Naive thymus-derived CD8-positive, alpha-beta T cell (primary cell): ENCODE measurements around the gene ZNF442. TPM values are rescaled to one million over a fixed set of nuclear protein-coding genes. Genes with fewer than 3 reads are reported as not detected.
A peak's percentile ranks its signal among the peaks of the same experiment; 100 is the strongest.
"Not testable (repeated sequence)": the region's sequence is repeated elsewhere in the genome, so short reads cannot be mapped to it uniquely, and the experiment has no call there.

Source experiments
- ATAC-seq, 2 donors: fragments of 150-1000 bp; cut with Tn5 transposase in 1 of 2; sonication (Bioruptor Pico), chemical (Tn5 transposase) in 1 of 2; 1 replicate in 1 of 2; 2 replicates in 1 of 2; pipeline ENCODE4 v1.10.0; 2021; ENCODE audit warnings: mild to moderate bottlenecking in 2 of 2, moderate library complexity in 2 of 2
- POLR2A ChIA-PET: fragments of 350-600 bp; sonication (Branson Sonifier 250); formaldehyde crosslinking; loops from one replicate; lab custom pipeline; 2021; ENCODE audit warnings: antibody characterized with exemption; lab: Charles Lee
- DNase-seq, 10 donors: peaks; one replicate each; pipeline versions ENCODE4 v3.0.0 to v3.0.0-alpha.2; 2020 to 2022
- H3K27ac Mint-ChIP-seq, 10 donors: one replicate each; pipeline ENCODE4 v1.8.0; 2020 to 2022; ENCODE audit warnings: mild to moderate bottlenecking in 10 of 10, mixed read lengths in 10 of 10, moderate library complexity in 4 of 10, inconsistent platforms in 1 of 10
- H3K27me3 Mint-ChIP-seq, 5 donors: one replicate each; pipeline ENCODE4 v1.8.0; 2021 to 2022; ENCODE audit warnings: mixed read lengths in 5 of 5
- H3K36me3 Mint-ChIP-seq, 3 donors: one replicate each; pipeline ENCODE4 v1.8.0; 2020 to 2022; ENCODE audit warnings: mixed read lengths in 3 of 3, mild to moderate bottlenecking in 2 of 3, inconsistent platforms in 1 of 3
- H3K4me1 Mint-ChIP-seq, 4 donors: one replicate each; pipeline ENCODE4 v1.8.0; 2021 to 2022; ENCODE audit warnings: mixed read lengths in 4 of 4
- H3K4me3 Mint-ChIP-seq, 10 donors: one replicate each; pipeline ENCODE4 v1.8.0; 2020 to 2022; ENCODE audit warnings: mild to moderate bottlenecking in 10 of 10, mixed read lengths in 10 of 10, moderate library complexity in 6 of 10, inconsistent platforms in 1 of 10
- H3K9me3 Mint-ChIP-seq, 9 donors: one replicate each; pipeline ENCODE4 v1.8.0; 2020 to 2022; ENCODE audit warnings: mixed read lengths in 9 of 9, mild to moderate bottlenecking in 3 of 9, inconsistent platforms in 1 of 9, moderate library complexity in 1 of 9
- polyA plus RNA-seq, 3 donors: library from polyadenylated mRNA; unstranded; fragments of 300-500 nt; fragmentation: Illumina TruSeq; gene quantifications; one replicate each; pipeline ENCODE4 v1.2.3, GENCODE V29; 2021
- total RNA-seq, 8 experiments: library from RNA in 2 of 8; stranded (reverse) in 2 of 8; gene quantifications; one replicate each; pipeline ENCODE4 v1.2.3 and lab custom pipeline; 2021 to 2026

The ZNF442 gene
- total and polyA plus RNA-seq, 5 experiments from 2014 or later: 0.88 to 7.6 (median 2.6) TPM

DNA sequence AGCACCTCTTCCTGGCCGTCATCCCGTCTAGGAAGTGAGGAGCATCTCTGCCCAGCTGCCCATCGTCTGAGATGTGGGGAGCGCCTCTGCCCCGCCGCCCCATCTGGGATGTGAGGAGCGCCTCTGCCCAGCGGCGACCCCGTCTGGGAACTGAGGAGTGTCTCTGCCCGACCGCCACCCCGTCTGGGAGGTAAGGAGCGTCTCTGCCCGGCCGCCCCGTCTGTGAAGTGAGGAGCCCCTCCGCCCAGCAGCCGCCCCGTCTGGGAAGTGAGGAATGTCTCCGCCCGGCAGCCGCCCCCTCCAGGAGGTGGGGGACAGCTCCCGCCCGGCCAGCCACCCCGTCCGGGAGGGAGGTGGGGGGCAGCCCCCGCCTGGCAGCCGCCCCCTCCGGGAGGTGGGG lies 3.2 kb downstream of the ZNF442 start:
- POLR2A ChIA-PET: interaction anchor here (0.7 kb wide), 1 partner anchor 66 kb away, joined by 4 read pairs; no protein-coding TSS in a partner anchor
- Mint-ChIP-seq H3K9me3 (peaks cover 0 to 21% (median 8%) of the 10 kb centered on the region in 9 donors), H3K36me3 (peaks cover 0 to 10% (median 0%) of the 10 kb centered on the region in 3 donors), H3K4me1 (peaks cover 5 to 37% (median 25%) of the 10 kb centered on the region in 4 donors)
- ATAC-seq, DNase-seq, H3K27me3 Mint-ChIP-seq, H3K27ac Mint-ChIP-seq, H3K4me3 Mint-ChIP-seq: not testable (repeated sequence)

DNA sequence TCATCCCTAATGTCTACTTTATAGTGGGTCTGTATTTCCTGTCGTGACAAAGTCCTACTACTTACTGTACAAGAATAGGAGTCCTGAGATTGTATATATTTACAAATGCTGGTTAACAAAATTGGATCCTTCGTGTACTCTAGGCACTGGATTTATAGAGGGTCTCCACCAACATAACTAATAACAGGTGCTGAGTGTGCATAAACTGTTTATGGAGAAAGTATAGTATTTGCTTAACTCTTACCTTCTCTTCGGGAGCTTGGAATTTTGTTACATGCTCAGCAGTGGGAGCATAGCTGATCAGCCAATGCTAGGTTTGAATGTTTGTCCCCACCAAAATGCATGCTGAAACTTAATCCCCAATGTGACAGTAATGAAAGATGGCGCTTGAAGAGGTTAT lies 12.1 kb downstream of the ZNF442 start:
- Mint-ChIP-seq H3K36me3 (peaks cover 24 to 64% (median 58%) of the 10 kb centered on the region in 3 donors), H3K4me1 (peaks cover 0 to 2% (median 0%) of the 10 kb centered on the region in 4 donors), H3K27me3 (no peaks in the 10 kb centered on the region), H3K4me3 (no peak overlapping the region), H3K27ac (no peak overlapping the region), H3K9me3 (peaks cover 0 to 83% (median 42%) of the 10 kb centered on the region in 9 donors)
- POLR2A ChIA-PET: no interaction called here
- DNase-seq (no peak), ATAC-seq (no peak)

DNA sequence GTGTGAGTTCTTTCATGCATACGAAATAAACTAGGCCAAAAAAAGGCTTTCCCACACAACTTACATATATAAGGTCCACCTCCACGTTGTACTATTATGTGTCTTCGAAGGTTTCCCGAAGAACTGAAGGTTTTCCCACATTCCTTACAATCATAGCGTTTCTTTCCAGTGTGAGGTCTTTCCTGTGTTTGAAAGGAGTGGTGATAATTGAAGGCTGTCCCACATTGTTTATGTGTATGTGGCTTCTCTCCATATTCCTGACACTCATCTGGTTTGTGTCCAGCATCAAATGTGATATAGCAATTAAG lies 14.6 kb downstream of the ZNF442 start:
- peaks cover 24 to 71% (median 63%) of the 10 kb centered on the region in 3 donors for H3K36me3 Mint-ChIP-seq

DNA sequence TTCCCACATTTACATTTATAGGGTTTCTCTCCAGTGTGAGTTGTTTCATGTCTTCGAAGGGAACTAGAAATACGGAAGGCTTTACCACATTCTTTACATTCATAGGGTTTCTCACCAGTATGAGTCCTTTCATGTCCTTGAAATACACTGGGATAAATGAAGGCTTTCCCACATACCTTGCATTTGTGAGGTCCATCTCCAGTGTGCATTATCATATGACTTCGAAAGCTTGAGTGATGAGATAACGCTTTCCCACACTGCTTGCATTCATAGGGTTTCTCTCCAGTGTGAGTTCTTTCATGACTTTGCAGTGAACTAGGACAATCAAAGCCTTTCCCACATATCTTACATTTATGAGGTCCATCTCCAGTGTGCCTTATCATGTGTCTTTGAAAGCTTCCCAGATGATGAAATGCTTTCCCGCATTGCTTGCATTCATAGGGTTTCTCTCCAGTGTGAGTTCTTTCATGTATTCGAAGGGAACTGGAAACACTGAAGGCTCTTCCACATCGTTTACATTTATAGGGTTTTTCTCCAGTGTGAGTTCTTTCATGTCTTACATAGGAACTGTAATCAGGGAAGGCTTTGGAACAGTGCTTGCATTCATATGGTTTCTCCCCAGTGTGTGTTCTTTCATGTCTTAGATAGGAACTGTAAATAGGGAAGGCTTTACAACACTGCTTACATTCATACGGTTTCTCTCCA lies 15.1 kb downstream of the ZNF442 start:
- H3K4me1 Mint-ChIP-seq: no peaks in the 10 kb centered on the region
- H3K9me3 Mint-ChIP-seq: peaks cover 0 to 87% (median 40%) of the 10 kb centered on the region in 9 donors
- ATAC-seq: no peak
- no peak for DNase-seq
- no peak overlapping the region for H3K4me3 Mint-ChIP-seq
- H3K27me3 Mint-ChIP-seq: no peaks in the 10 kb centered on the region
- POLR2A ChIA-PET: no interaction called here
- peaks cover 24 to 74% (median 63%) of the 10 kb centered on the region in 3 donors for H3K36me3 Mint-ChIP-seq
- H3K27ac Mint-ChIP-seq: no peak overlapping the region

More for the DNA sequence above, 14.6 kb downstream of the ZNF442 start:
- Mint-ChIP-seq H3K27ac (no peak overlapping the region), H3K4me3 (no peak overlapping the region), H3K27me3 (no peaks in the 10 kb centered on the region), H3K9me3 (peaks cover 0 to 87% (median 40%) of the 10 kb centered on the region in 9 donors), H3K4me1 (no peaks in the 10 kb centered on the region)
- POLR2A ChIA-PET: no interaction called here
- no peak for ATAC-seq
- DNase-seq: no peak

DNA sequence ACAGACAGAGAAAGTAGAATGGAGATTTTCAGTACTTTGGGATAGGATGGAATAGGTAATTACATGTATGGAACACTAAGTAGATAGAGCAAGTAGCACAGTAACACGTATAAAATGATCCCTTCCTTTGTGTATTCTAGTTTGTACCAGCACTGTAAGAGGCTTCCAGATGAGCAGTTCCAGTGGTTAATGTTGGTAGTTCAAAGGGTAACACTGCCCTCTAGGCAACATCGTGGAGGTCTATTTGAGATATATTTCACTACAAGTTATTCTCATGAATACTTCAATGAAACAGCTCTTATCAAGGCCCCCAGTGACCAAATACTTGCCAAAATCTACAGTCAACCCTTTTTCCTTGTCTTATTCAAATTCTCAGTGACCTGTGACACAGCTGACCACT lies 18.6 kb downstream of the ZNF442 start:
- Mint-ChIP-seq H3K36me3 (peaks cover 22 to 60% (median 47%) of the 10 kb centered on the region in 3 donors), H3K9me3 (peaks cover 0 to 82% (median 24%) of the 10 kb centered on the region in 9 donors), H3K27me3 (no peaks in the 10 kb centered on the region), H3K4me3 (no peak overlapping the region), H3K27ac (no peak overlapping the region), H3K4me1 (no peaks in the 10 kb centered on the region)
- peak in 3 of 10 donors; percentile 9 to 30 (median 25) for DNase-seq
- POLR2A ChIA-PET: interaction anchor here (0.9 kb wide), 1 partner anchor 13 kb away, joined by 3 read pairs; the partner anchor contains the start of gene ZNF563
- peak; percentile 68 to 84 for ATAC-seq

DNA sequence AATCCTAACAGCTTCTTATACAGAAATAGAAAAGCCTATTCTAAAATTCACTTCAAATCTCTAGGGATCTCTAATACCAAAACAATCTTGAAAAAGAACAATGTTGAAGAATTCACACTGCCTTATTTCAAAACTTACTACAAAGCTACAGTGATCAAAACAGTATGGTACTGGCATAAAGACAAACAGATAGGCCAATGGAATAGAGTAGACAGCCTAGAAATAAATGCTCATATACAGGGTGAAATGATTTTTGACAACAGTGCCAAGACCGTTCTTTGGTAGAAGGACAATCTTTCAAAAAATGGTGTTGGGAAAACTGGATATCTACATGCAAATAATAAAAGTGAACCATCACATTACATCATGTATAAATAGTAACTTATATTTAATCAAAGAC lies 20.3 kb downstream of the ZNF442 start:
- POLR2A ChIA-PET: interaction anchor here (1.2 kb wide), 1 partner anchor 12 kb away, joined by 3 read pairs; the partner anchor contains the start of gene ZNF563
- Mint-ChIP-seq H3K4me3 (no peak overlapping the region), H3K4me1 (no peaks in the 10 kb centered on the region), H3K27ac (no peak overlapping the region), H3K9me3 (peaks cover 0 to 75% (median 24%) of the 10 kb centered on the region in 9 donors), H3K27me3 (no peaks in the 10 kb centered on the region), H3K36me3 (peaks cover 10 to 52% (median 39%) of the 10 kb centered on the region in 3 donors)
- DNase-seq: no peak
- no peak for ATAC-seq

DNA sequence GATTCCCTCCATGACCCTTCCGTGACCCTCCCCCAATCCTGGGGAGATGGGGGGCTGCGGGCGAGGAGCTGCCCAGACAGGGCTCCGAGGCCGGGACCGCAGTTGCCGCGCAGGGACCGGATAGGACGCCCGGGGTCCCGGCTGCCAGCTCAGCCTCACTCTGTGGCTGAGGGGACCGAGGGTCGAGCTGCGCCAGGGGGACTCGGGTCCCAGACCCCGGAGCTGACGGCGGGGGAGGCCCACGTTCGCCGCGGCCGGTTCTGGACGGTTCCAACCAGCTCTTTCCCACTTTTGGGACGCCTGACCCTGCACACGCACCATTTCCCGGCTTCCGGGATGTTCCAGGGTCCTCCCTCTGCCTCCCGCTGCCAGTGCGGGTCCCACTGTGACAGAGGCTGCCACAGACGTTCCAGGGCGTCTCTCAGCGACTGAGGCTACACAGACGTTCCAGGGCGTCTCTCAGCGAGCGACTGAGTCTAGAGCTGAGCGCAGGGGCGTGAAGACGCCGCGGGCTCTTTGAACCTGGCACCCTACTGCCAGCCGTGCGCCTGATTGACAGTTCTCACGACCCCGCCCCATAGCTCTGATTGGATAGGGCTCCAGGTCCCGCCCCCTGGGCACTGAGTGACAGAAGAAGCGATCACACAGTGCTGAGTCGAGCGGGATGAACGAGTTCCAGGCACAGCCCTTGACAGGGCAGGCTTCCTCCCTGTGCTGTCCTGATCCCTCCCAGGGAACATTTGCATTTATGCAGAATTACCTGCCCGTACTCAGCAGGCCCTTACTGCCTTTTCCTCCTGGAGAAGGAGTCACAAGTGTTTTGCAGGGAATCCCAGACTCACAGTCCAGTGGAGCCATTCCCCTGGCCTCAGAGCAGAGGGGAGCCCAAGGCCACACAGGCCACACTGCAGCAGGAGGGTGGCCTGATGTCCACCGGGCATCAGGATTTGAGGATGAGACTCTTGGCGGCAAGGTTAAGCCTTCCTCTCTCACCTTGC lies 32.0 kb downstream of the ZNF442 start, which contains the start of gene ZNF563:
Gene ZNF563, minus strand, starts transcription at position 472 of the 998 bp plus-strand sequence. Its CDS starts 151 bp downstream, at position 321.
- peak; percentile 91 to 95 for ATAC-seq

DNA sequence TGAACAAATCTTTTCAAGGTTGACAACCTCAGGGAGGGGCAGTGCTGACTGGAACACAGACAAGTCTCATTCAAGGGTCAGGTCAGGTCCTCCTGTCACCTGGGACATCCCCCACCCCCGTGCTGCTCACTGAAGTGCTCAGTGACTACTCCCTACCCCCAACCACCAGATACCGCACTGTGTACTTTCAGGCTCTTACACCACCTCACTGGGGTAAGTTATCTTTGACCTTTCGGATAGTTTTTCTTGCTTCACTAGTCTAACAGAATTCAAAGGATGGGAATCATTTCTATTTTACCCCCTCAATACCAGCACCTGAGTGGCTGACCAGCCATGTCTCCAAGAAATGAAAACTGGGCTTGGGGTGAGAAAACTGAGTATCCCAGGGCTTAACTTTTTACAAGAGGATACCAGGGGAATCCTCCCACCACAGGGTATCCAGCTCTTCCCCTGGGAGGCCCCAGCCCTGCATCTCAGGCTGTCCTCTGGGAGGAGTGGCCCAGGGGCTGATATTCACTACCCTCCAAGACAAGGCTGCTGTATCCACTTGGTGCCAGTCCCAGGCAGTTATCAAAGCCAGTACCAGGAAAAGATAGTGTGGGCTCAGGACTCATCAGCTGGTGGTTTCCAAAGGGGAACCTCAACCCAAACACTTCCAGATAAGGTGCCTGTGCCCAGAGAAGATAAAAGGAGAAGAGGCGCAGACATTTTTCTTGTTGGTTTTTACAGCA lies 34.1 kb downstream of the ZNF442 start:
- Mint-ChIP-seq H3K4me1 (peaks cover 31 to 57% (median 49%) of the 10 kb centered on the region in 4 donors), H3K27ac (peak overlapping the region; percentile 88 to 99 (median 97)), H3K36me3 (peaks cover 0 to 8% (median 7%) of the 10 kb centered on the region in 3 donors), H3K27me3 (no peaks in the 10 kb centered on the region), H3K4me3 (peak overlapping the region; percentile 88 to 100 (median 98)), H3K9me3 (no peaks in the 10 kb centered on the region)
- POLR2A ChIA-PET: interaction anchor here (0.6 to 3.9 kb wide), 7 partner anchors 34 to 1565 kb away, joined by 3 to 135 read pairs (median 7); partner anchors contain the start of genes ZNF44 and ZNF442
- ATAC-seq (peak; percentile 12), DNase-seq (peak; percentile 20 to 74 (median 37))

More for the DNA sequence above, 32.0 kb downstream of the ZNF442 start, which contains the start of gene ZNF563:
- H3K27me3 Mint-ChIP-seq: no peaks in the 10 kb centered on the region
- POLR2A ChIA-PET: interaction anchor here (0.6 to 3.9 kb wide), 40 partner anchors 10 to 567 kb away, joined by 3 to 135 read pairs (median 4); partner anchors contain the start of genes GET3, JUNB, ZNF136 and ZNF439
- H3K4me3 Mint-ChIP-seq: peak within 1 kb of the TSS; percentile 88 to 100 (median 98)
- DNase-seq: peak; percentile 91 to 99 (median 98)
- peak within 1 kb of the TSS; percentile 90 to 99 (median 98) for H3K27ac Mint-ChIP-seq
- H3K36me3 Mint-ChIP-seq: peaks cover 0 to 2% (median 2%) of the 10 kb centered on the region in 3 donors
- H3K9me3 Mint-ChIP-seq: no peaks in the 10 kb centered on the region
- peaks cover 29 to 45% (median 43%) of the 10 kb centered on the region in 4 donors for H3K4me1 Mint-ChIP-seq

DNA sequence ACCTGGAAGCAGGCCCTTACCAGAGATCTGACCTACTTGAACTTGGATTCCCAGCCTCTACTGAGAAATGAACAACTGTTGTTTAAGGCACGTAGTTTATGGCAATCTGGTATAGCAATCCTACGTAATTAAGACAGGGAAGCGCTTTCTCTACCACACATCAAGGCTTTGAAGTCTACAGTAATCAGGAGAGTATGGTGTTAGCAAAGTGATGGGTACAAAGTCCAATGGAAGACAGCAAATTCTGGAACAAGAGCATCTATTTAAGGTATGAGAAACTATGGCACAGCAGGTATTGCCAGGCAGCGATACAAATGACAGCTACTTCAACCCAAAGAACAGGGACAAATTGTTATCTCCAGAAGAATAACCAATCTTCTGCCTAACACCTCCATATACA lies 35.1 kb downstream of the ZNF442 start:
- no peak for ATAC-seq
- peaks cover 0 to 19% (median 12%) of the 10 kb centered on the region in 3 donors for H3K36me3 Mint-ChIP-seq
- H3K27ac Mint-ChIP-seq: peak overlapping the region in 9 of 10 donors; percentile 3 to 99 (median 98)
- no peak for DNase-seq
- POLR2A ChIA-PET: interaction anchor here (3.9 kb wide), 1 partner anchor 39 kb away, joined by 135 read pairs; the partner anchor contains the start of gene ZNF44
- peak overlapping the region in 7 of 10 donors; percentile 2 to 100 (median 99) for H3K4me3 Mint-ChIP-seq
- peaks cover 35 to 62% (median 56%) of the 10 kb centered on the region in 4 donors for H3K4me1 Mint-ChIP-seq
- H3K27me3 Mint-ChIP-seq: no peaks in the 10 kb centered on the region
- H3K9me3 Mint-ChIP-seq: no peaks in the 10 kb centered on the region

DNA sequence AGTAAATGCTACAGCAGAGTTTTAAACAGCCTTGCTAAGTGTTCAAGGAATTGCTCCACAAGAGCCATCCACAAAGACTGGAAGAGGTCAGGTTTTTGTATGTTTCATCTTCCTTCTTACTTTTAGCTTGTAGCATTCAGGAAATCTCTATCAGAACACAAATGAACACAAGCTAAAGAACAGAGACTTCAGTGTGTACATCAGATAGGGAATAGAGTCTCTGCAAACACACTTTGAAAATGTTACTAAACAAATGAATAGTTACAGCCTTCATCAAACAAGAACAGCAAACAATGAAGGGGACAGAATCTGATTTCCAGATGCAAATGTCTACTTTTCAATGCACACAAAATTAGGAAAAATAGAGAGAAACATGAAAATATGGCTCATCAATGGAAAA lies 39.8 kb downstream of the ZNF442 start:
- Mint-ChIP-seq H3K27ac (peak overlapping the region in 1 of 10 donors; percentile 8), H3K27me3 (no peaks in the 10 kb centered on the region), H3K9me3 (peaks cover 0 to 15% (median 5%) of the 10 kb centered on the region in 9 donors), H3K4me1 (peaks cover 15 to 36% (median 31%) of the 10 kb centered on the region in 4 donors), H3K4me3 (no peak overlapping the region), H3K36me3 (peaks cover 15 to 58% (median 48%) of the 10 kb centered on the region in 3 donors)
- POLR2A ChIA-PET: interaction anchor here (0.6 kb wide), 2 partner anchors 9 to 58 kb away, joined by 3 to 4 read pairs; no protein-coding TSS in a partner anchor
- DNase-seq: no peak
- no peak for ATAC-seq

DNA sequence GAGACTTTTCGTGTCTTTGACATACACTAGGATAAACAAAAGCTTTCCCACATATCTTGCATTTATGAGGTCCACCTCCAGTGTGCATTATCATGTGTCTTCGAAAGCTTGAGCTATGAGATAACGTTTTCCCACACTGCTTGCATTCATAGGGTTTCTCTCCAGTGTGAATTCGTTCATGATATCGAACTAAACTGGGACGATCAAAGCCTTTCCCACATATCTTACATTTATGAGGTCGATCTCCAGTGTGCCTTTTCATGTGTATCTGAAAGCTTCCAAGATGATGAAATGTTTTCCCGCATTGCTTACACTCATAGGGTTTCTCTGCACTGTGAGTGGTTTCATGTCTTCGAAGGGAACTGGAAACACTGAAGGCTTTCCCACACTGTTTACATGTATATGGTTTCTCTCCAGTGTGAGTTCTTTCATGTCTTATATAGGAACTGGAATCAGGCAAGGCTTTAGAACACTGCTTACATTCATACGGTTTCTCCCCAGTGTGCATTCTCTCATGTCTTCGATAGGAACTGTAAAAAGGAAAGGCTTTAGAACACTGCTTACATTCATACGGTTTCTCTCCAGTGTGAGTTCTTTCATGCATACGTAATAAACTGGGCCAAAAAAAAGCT lies 46.6 kb downstream of the ZNF442 start:
- H3K9me3 Mint-ChIP-seq: peaks cover 0 to 43% (median 29%) of the 10 kb centered on the region in 9 donors
- DNase-seq: no peak
- no peak overlapping the region for H3K4me3 Mint-ChIP-seq
- H3K27me3 Mint-ChIP-seq: no peaks in the 10 kb centered on the region
- H3K4me1 Mint-ChIP-seq: peaks cover 0 to 4% (median 2%) of the 10 kb centered on the region in 4 donors
- ATAC-seq: no peak
- peaks cover 34 to 81% (median 78%) of the 10 kb centered on the region in 3 donors for H3K36me3 Mint-ChIP-seq
- POLR2A ChIA-PET: no interaction called here
- no peak overlapping the region for H3K27ac Mint-ChIP-seq
